ENCODE results near the gene LRRC8D. TPM values are rescaled to one million over a fixed set of nuclear protein-coding genes. Genes with fewer than 3 reads are reported as not detected.

Gene LRRC8D
- total and polyA plus RNA-seq, 2 experiments from 2014 or later, result 23.6 to 48.8 TPM

DNA sequence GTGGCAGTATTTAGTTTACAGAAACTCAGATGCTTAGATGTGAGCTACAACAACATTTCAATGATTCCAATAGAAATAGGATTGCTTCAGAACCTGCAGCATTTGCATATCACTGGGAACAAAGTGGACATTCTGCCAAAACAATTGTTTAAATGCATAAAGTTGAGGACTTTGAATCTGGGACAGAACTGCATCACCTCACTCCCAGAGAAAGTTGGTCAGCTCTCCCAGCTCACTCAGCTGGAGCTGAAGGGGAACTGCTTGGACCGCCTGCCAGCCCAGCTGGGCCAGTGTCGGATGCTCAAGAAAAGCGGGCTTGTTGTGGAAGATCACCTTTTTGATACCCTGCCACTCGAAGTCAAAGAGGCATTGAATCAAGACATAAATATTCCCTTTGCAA lies 114.4 kb downstream of the LRRC8D start:
- H3K27me3 Mint-ChIP-seq (ENCODE audit: insufficient read depth, low read depth, poor library complexity), result peaks cover 6% of the 10 kb centered on the region
- DNase-seq (ENCODE audit: low spot score), result no peak
- H3K4me3 Mint-ChIP-seq, result no peak overlapping the region
- H3K4me3 ChIP-seq, result no peak overlapping the region
- H3K9me3 Mint-ChIP-seq, result peaks cover 4% of the 10 kb centered on the region; the same call in 2 of the 3 replicates
- no peaks in the 10 kb centered on the region; the same call in 1 of the 2 replicates for H3K79me2 ChIP-seq (replicated peaks; ENCODE audit: insufficient read depth)
- TF ChIP-seq, protein P1, sequence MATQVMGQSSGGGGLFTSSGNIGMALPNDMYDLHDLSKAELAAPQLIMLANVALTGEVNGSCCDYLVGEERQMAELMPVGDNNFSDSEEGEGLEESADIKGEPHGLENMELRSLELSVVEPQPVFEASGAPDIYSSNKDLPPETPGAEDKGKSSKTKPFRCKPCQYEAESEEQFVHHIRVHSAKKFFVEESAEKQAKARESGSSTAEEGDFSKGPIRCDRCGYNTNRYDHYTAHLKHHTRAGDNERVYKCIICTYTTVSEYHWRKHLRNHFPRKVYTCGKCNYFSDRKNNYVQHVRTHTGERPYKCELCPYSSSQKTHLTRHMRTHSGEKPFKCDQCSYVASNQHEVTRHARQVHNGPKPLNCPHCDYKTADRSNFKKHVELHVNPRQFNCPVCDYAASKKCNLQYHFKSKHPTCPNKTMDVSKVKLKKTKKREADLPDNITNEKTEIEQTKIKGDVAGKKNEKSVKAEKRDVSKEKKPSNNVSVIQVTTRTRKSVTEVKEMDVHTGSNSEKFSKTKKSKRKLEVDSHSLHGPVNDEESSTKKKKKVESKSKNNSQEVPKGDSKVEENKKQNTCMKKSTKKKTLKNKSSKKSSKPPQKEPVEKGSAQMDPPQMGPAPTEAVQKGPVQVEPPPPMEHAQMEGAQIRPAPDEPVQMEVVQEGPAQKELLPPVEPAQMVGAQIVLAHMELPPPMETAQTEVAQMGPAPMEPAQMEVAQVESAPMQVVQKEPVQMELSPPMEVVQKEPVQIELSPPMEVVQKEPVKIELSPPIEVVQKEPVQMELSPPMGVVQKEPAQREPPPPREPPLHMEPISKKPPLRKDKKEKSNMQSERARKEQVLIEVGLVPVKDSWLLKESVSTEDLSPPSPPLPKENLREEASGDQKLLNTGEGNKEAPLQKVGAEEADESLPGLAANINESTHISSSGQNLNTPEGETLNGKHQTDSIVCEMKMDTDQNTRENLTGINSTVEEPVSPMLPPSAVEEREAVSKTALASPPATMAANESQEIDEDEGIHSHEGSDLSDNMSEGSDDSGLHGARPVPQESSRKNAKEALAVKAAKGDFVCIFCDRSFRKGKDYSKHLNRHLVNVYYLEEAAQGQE (IDR thresholded peaks at IDR 0.05; ENCODE audit: unreplicated experiment), result no peak
- TF ChIP-seq, protein P2, sequence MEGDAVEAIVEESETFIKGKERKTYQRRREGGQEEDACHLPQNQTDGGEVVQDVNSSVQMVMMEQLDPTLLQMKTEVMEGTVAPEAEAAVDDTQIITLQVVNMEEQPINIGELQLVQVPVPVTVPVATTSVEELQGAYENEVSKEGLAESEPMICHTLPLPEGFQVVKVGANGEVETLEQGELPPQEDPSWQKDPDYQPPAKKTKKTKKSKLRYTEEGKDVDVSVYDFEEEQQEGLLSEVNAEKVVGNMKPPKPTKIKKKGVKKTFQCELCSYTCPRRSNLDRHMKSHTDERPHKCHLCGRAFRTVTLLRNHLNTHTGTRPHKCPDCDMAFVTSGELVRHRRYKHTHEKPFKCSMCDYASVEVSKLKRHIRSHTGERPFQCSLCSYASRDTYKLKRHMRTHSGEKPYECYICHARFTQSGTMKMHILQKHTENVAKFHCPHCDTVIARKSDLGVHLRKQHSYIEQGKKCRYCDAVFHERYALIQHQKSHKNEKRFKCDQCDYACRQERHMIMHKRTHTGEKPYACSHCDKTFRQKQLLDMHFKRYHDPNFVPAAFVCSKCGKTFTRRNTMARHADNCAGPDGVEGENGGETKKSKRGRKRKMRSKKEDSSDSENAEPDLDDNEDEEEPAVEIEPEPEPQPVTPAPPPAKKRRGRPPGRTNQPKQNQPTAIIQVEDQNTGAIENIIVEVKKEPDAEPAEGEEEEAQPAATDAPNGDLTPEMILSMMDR (conservative IDR thresholded peaks at IDR 0.05; ENCODE audit: low read depth in 2 of 2), result no peak
- TF ChIP-seq STAT1 (IDR thresholded peaks at IDR 0.05; ENCODE audit: unreplicated experiment) (no peak), CREB1 (CRISPR knock-in tag; IDR thresholded peaks at IDR 0.05; ENCODE audit: low read depth) (no peak), EZH2 (IDR thresholded peaks at IDR 0.05; ENCODE audit: low read depth, unreplicated experiment) (no peak), JUNB (IDR thresholded peaks at IDR 0.05; ENCODE audit: unreplicated experiment) (no peak), NANOG (IDR thresholded peaks at IDR 0.05; ENCODE audit: borderline replicate concordance) (no peak), ZNF331 (CRISPR knock-in tag; IDR thresholded peaks at IDR 0.05; ENCODE audit: low read depth) (no peak), ZNF114 (CRISPR knock-in tag; IDR thresholded peaks at IDR 0.05) (no peak), POLR2AphosphoS5 (IDR thresholded peaks at IDR 0.05; ENCODE audit: low read depth) (no peak), EZH2phosphoT487 (IDR thresholded peaks at IDR 0.05; ENCODE audit: unreplicated experiment) (no peak)
- TF ChIP-seq, protein P3, sequence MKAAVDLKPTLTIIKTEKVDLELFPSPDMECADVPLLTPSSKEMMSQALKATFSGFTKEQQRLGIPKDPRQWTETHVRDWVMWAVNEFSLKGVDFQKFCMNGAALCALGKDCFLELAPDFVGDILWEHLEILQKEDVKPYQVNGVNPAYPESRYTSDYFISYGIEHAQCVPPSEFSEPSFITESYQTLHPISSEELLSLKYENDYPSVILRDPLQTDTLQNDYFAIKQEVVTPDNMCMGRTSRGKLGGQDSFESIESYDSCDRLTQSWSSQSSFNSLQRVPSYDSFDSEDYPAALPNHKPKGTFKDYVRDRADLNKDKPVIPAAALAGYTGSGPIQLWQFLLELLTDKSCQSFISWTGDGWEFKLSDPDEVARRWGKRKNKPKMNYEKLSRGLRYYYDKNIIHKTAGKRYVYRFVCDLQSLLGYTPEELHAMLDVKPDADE (IDR thresholded peaks at IDR 0.05), result no peak
- TF ChIP-seq, protein P4, sequence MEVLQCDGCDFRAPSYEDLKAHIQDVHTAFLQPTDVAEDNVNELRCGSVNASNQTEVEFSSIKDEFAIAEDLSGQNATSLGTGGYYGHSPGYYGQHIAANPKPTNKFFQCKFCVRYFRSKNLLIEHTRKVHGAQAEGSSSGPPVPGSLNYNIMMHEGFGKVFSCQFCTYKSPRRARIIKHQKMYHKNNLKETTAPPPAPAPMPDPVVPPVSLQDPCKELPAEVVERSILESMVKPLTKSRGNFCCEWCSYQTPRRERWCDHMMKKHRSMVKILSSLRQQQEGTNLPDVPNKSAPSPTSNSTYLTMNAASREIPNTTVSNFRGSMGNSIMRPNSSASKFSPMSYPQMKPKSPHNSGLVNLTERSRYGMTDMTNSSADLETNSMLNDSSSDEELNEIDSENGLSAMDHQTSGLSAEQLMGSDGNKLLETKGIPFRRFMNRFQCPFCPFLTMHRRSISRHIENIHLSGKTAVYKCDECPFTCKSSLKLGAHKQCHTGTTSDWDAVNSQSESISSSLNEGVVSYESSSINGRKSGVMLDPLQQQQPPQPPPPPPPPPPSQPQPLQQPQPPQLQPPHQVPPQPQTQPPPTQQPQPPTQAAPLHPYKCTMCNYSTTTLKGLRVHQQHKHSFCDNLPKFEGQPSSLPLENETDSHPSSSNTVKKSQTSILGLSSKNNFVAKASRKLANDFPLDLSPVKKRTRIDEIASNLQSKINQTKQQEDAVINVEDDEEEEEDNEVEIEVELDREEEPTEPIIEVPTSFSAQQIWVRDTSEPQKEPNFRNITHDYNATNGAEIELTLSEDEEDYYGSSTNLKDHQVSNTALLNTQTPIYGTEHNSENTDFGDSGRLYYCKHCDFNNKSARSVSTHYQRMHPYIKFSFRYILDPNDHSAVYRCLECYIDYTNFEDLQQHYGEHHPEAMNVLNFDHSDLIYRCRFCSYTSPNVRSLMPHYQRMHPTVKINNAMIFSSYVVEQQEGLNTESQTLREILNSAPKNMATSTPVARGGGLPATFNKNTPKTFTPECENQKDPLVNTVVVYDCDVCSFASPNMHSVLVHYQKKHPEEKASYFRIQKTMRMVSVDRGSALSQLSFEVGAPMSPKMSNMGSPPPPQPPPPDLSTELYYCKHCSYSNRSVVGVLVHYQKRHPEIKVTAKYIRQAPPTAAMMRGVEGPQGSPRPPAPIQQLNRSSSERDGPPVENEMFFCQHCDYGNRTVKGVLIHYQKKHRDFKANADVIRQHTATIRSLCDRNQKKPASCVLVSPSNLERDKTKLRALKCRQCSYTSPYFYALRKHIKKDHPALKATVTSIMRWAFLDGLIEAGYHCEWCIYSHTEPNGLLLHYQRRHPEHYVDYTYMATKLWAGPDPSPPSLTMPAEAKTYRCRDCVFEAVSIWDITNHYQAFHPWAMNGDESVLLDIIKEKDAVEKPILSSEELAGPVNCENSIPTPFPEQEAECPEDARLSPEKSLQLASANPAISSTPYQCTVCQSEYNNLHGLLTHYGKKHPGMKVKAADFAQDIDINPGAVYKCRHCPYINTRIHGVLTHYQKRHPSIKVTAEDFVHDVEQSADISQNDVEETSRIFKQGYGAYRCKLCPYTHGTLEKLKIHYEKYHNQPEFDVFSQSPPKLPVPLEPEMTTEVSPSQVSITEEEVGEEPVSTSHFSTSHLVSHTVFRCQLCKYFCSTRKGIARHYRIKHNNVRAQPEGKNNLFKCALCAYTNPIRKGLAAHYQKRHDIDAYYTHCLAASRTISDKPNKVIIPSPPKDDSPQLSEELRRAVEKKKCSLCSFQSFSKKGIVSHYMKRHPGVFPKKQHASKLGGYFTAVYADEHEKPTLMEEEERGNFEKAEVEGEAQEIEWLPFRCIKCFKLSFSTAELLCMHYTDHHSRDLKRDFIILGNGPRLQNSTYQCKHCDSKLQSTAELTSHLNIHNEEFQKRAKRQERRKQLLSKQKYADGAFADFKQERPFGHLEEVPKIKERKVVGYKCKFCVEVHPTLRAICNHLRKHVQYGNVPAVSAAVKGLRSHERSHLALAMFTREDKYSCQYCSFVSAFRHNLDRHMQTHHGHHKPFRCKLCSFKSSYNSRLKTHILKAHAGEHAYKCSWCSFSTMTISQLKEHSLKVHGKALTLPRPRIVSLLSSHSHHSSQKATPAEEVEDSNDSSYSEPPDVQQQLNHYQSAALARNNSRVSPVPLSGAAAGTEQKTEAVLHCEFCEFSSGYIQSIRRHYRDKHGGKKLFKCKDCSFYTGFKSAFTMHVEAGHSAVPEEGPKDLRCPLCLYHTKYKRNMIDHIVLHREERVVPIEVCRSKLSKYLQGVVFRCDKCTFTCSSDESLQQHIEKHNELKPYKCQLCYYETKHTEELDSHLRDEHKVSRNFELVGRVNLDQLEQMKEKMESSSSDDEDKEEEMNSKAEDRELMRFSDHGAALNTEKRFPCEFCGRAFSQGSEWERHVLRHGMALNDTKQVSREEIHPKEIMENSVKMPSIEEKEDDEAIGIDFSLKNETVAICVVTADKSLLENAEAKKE (CRISPR knock-in tag; IDR thresholded peaks at IDR 0.05), result no peak
- peak; percentile 23 for ATAC-seq
- H3K27ac Mint-ChIP-seq, result no peak overlapping the region
- 0 out of 2 replicates have a peak, but pooled peaks cover 8% of the 10 kb centered on the region for H3K36me3 ChIP-seq (ENCODE audit: insufficient read depth)
- no peaks in the 10 kb centered on the region for H4K20me1 ChIP-seq (replicated peaks; ENCODE audit: insufficient read depth)
- H3K36me3 Mint-ChIP-seq (ENCODE audit: low read depth), result peaks cover 52% of the 10 kb centered on the region
- no peaks in the 10 kb centered on the region for H3K27me3 ChIP-seq (ENCODE audit: insufficient read depth)
- peak overlapping the region; percentile 24; the same call in 1 of the 2 replicates for H3K27ac ChIP-seq (ENCODE audit: low read depth)
- H3K4me1 ChIP-seq (ENCODE audit: insufficient read depth), result peaks cover 40% of the 10 kb centered on the region
- H3K4me2 ChIP-seq, result no peak overlapping the region
- H2AFZ ChIP-seq, result no peak overlapping the region
- H3K4me1 Mint-ChIP-seq, result peaks cover 63% of the 10 kb centered on the region
- H3K9me2 ChIP-seq (ENCODE audit: insufficient read depth), result 0 out of 2 replicates have a peak, but pooled peaks cover 3% of the 10 kb centered on the region
- H3F3A ChIP-seq (replicated peaks; ENCODE audit: low read depth), result no peaks in the 10 kb centered on the region; the same call in 1 of the 2 replicates
